PC-3 (cell line): ENCODE results near the gene TMEM59. TPM values are rescaled to one million over a fixed set of nuclear protein-coding genes. Genes with fewer than 3 reads are reported as not detected.

Experiments
- ATAC-seq: fragments of 200-7000 bp; cut with Tn5 transposase; 2 replicates; pipeline ENCODE4 v1.9.1; 2020; ENCODE audit warnings: mild to moderate bottlenecking, moderate library complexity
- BruUV-seq: library from RNA; stranded (reverse); fragments of 400-500 nt; replicated peaks from 2 replicates; lab custom pipeline; 2021; lab: Mats Ljungman, UMichigan
- CTCF ChIA-PET: fragments of 300-600 bp; sonication (Branson Sonifier 250); formaldehyde crosslinking; loops from one replicate; lab custom pipeline; 2022; ENCODE audit warnings: antibody characterized with exemption; lab: Charles Lee
- POLR2A ChIA-PET: fragments of 300-600 bp; sonication (Branson Sonifier 250); formaldehyde crosslinking; loops from one replicate; lab custom pipeline; 2022; ENCODE audit warnings: antibody characterized with exemption; ENCODE audit not compliant: unreplicated experiment; lab: Charles Lee
- DNase-seq: peaks from one replicate; pipeline ENCODE4 v3.0.0-alpha.2; 2015
- H2AFZ ChIP-seq: fragments of 300-600 bp; sonication (generic); 2 replicates; pipeline ENCODE4 v1.6.0; 2016; ENCODE audit warnings: antibody characterized with exemption, low read length
- H3F3A ChIP-seq: fragments of 300-600 bp; sonication (generic); one replicate; pipeline ENCODE4 v1.6.0; 2017; ENCODE audit warnings: antibody characterized with exemption, low read length, control low read depth, mild to moderate bottlenecking; ENCODE audit not compliant: unreplicated experiment
- H3K27ac ChIP-seq: fragments of 300-600 bp; sonication (generic); 2 replicates; pipeline ENCODE4 v1.5.1; 2016; ENCODE audit warnings: mild to moderate bottlenecking, low read length
- H3K27me3 ChIP-seq: fragments of 300-600 bp; sonication (generic); 2 replicates; pipeline ENCODE4 v1.6.1; 2016; ENCODE audit warnings: low read length, mixed read lengths
- H3K36me3 ChIP-seq: fragments of 300-600 bp; sonication (generic); 2 replicates; pipeline ENCODE4 v1.6.1; 2016; ENCODE audit warnings: low read depth, mixed run types, low read length, mixed read lengths
- H3K4me1 ChIP-seq: fragments of 300-600 bp; sonication (generic); 2 replicates; pipeline ENCODE4 v1.5.1; 2016; ENCODE audit warnings: low read length; ENCODE audit not compliant: insufficient read depth
- H3K4me2 ChIP-seq: fragments of 300-600 bp; sonication (generic); 2 replicates; pipeline ENCODE4 v1.6.0; 2016; ENCODE audit warnings: low read length
- H3K4me3 ChIP-seq: fragments of 300-600 bp; sonication (generic); 2 replicates; pipeline ENCODE4 v1.5.1; 2016; ENCODE audit warnings: mild to moderate bottlenecking, low read length, mixed read lengths
- H3K79me2 ChIP-seq: fragments of 300-600 bp; sonication (generic); 2 replicates; pipeline ENCODE4 v1.6.1; 2017; ENCODE audit warnings: low read length, mixed read lengths
- H3K9ac ChIP-seq: fragments of 300-600 bp; sonication (generic); 2 replicates; pipeline ENCODE4 v1.6.0; 2016; ENCODE audit warnings: mild to moderate bottlenecking, low read length
- H3K9me2 ChIP-seq: fragments of 300-600 bp; sonication (generic); replicated peaks from 2 replicates; pipeline ENCODE4 v1.6.1; 2016; ENCODE audit warnings: mixed run types, low read length, mixed read lengths
- H3K9me3 ChIP-seq: fragments of 300-600 bp; sonication (generic); 2 replicates; pipeline ENCODE4 v1.6.1; 2016; ENCODE audit warnings: low read length, mixed read lengths
- H4K20me1 ChIP-seq: fragments of 300-600 bp; sonication (generic); 2 replicates; pipeline ENCODE4 v1.6.1; 2016; ENCODE audit warnings: low read length, mixed read lengths
- CTCF ChIP-seq: fragments of 300-600 bp; sonication (generic); conservative IDR thresholded peaks from 2 replicates; pipeline ENCODE4 v1.5.1; 2017; ENCODE audit warnings: antibody characterized with exemption, low read depth, mild to moderate bottlenecking, low read length
- EZH2 ChIP-seq: fragments of 300-600 bp; sonication (generic); IDR thresholded peaks from one replicate; pipeline ENCODE4 v1.6.1; 2017; ENCODE audit warnings: antibody characterized with exemption, mild to moderate bottlenecking, low read length; ENCODE audit not compliant: unreplicated experiment
- EZH2phosphoT487 ChIP-seq: fragments of 300-600 bp; sonication (generic); IDR thresholded peaks from 2 replicates; pipeline ENCODE4 v1.6.1; 2018; ENCODE audit warnings: mild to moderate bottlenecking, antibody characterized with exemption, low read length, borderline replicate concordance
- intact Hi-C: fragments of 100-400 bp; cut with micrococcal nuclease; formaldehyde crosslinking; loops from 2 replicates; pipeline ENCODE4 v1.9.0; 2023
- total RNA-seq: library from RNA; depleted of rRNA; stranded (reverse); fragments of >200 nt; gene quantifications from 2 replicates; pipeline ENCODE4 v1.2.3, GENCODE V29; 2014

TMEM59 gene
- total RNA-seq, 1 experiment from 2014 or later: 133 TPM

- Histone ChIP-seq H3K9me3 (no peaks in the 10 kb centered on the region), H3F3A (no peaks in the 10 kb centered on the region), H3K27me3 (no peaks in the 10 kb centered on the region), H3K9ac (no peak overlapping the region), H4K20me1 (no peaks in the 10 kb centered on the region), H2AFZ (no peak overlapping the region), H3K9me2 (no peaks in the 10 kb centered on the region), H3K27ac (no peak overlapping the region), H3K36me3 (no peaks in the 10 kb centered on the region), H3K4me1 (no peaks in the 10 kb centered on the region), H3K4me2 (no peak overlapping the region), H3K4me3 (no peak overlapping the region), H3K79me2 (no peaks in the 10 kb centered on the region)
- DNase-seq: no peak
- ChIA-PET CTCF (no interaction called here), POLR2A (no interaction called here)
- intact Hi-C loops: no loop called here
- TF ChIP-seq EZH2phosphoT487: no peak
- no TSS peak for BruUV-seq
- ATAC-seq: no peak
Observed at GRCh38 chr1:53986458-53986857, 66.5 kb downstream of the TMEM59 start.

GRCh38 chr1:53984726-53985125, 68.3 kb downstream of the TMEM59 start:
- Histone ChIP-seq H3K4me1 (no peaks in the 10 kb centered on the region), H4K20me1 (no peaks in the 10 kb centered on the region), H3K79me2 (no peaks in the 10 kb centered on the region), H3K36me3 (no peaks in the 10 kb centered on the region), H2AFZ (no peak overlapping the region), H3K4me3 (no peak overlapping the region), H3K9ac (no peak overlapping the region), H3K27me3 (no peaks in the 10 kb centered on the region), H3K4me2 (no peak overlapping the region), H3K9me2 (no peaks in the 10 kb centered on the region), H3F3A (no peaks in the 10 kb centered on the region), H3K9me3 (no peaks in the 10 kb centered on the region), H3K27ac (no peak overlapping the region)
- TF ChIP-seq CTCF: no peak
- no peak for TF ChIP-seq EZH2phosphoT487
- TF ChIP-seq EZH2: no peak
- DNase-seq (no peak), ATAC-seq (no peak)
- ChIA-PET POLR2A (no interaction called here), CTCF (no interaction called here)
- intact Hi-C loops: no loop called here
- no TSS peak for BruUV-seq

- ATAC-seq (peak; percentile 13; the same call in 1 of the 2 replicates), DNase-seq (no peak)
- H3K27me3 ChIP-seq: no peaks in the 10 kb centered on the region
- no peaks in the 10 kb centered on the region for H3K36me3 ChIP-seq
- no peaks in the 10 kb centered on the region for H3K9me3 ChIP-seq
- H3K27ac ChIP-seq: no peak overlapping the region
- no peaks in the 10 kb centered on the region for H3K9me2 ChIP-seq
- peak overlapping the region; percentile 60 for H3K4me2 ChIP-seq
- ChIA-PET POLR2A (interaction anchor here (0.8 kb wide), 1 partner anchor 37 kb away, joined by 28 read pairs; the partner anchor contains the start of genes IFT25 and LRRC42), CTCF (interaction anchor here (0.6 kb wide), 1 partner anchor 19 kb away, joined by 3 read pairs; no protein-coding TSS in a partner anchor)
- BruUV-seq: no TSS peak
- H3K9ac ChIP-seq: no peak overlapping the region
- no peaks in the 10 kb centered on the region for H4K20me1 ChIP-seq
- H3F3A ChIP-seq: no peaks in the 10 kb centered on the region
- H3K79me2 ChIP-seq: no peaks in the 10 kb centered on the region
- H3K4me3 ChIP-seq: peak overlapping the region; percentile 30
- intact Hi-C loops: no loop called here
- no peaks in the 10 kb centered on the region for H3K4me1 ChIP-seq
- no peak for TF ChIP-seq CTCF
- TF ChIP-seq EZH2: no peak
- H2AFZ ChIP-seq: peak overlapping the region; percentile 75
Observed at GRCh38 chr1:53982763-53983104, 70.3 kb downstream of the TMEM59 start.
